NCI-H460 (cell line): ENCODE data around the gene UTRN. TPM values are rescaled to one million over a fixed set of nuclear protein-coding genes. Genes with fewer than 3 reads are reported as not detected.

Source experiments
- total RNA-seq: library from RNA; depleted of rRNA; stranded (reverse); fragments of >200 nt; shearing (Covaris generic); gene quantifications from 2 replicates; pipeline ENCODE4 v1.2.3, GENCODE V29; 2014; rRNA removed

The UTRN gene
- total RNA-seq, 1 experiment from 2014 or later: 29.5 TPM

Other genes starting within 250 kb of the UTRN start
- 84.4 and 113 TPM in 2 replicates for gene SF3B5, start 189.8 kb upstream of the UTRN start, total RNA-seq
- gene STX11, start 134.8 kb upstream of the UTRN start, total RNA-seq: 8.1 and 9.0 TPM in 2 replicates